Stimulated activated CD4-positive, alpha-beta T cell treated with anti-CD3 and anti-CD28 coated beads, Interleukin-2, amount 100 ng/mL, for 4 hours (primary cell): Measurements from ENCODE around the gene PRKCQ.
"Not testable (repeated sequence)": the region's sequence is repeated elsewhere in the genome, so short reads cannot be mapped to it uniquely, and the experiment has no call there.

Experiments used
- DNase-seq: peaks from one replicate; pipeline ENCODE4 v3.0.0-alpha.2; 2020; ENCODE audit warnings: low read depth

PRKCQ gene

DNA sequence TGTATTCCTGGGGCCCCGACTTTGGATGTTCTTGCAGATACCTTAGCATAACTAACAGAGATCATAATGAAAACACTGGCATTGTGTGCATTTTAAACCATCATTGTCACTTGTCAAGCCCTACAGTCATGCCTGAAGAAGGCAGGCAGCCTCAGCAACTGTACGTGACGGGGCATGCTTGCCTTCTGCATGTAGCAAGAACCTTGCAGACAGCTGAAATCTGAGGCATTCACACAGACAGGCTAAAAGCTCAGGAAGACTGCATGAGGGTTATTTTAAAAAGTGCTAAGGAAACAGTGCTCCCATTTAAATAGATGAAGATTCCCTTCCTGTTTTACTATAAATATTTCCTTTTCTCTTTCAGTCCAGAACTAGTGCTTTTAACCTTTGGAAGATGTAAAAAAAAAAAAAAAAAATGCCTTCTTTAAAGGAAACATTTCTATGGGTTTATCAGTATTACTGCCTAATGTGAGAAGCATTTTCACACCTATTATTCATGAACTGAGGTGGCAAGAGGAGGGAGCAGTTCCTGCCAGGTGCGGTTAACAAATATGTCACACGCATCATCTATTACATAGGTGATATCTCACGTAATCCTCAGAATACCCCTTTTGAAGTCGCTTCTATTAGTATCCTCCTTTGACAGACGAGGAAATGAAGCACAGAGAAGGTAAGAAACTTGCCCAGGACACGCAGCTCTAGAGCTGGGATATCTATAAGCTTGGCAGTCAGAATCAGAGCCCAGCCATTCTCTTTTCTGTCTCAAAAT, 88.1 kb downstream of the PRKCQ start:
- no peak for DNase-seq

DNA sequence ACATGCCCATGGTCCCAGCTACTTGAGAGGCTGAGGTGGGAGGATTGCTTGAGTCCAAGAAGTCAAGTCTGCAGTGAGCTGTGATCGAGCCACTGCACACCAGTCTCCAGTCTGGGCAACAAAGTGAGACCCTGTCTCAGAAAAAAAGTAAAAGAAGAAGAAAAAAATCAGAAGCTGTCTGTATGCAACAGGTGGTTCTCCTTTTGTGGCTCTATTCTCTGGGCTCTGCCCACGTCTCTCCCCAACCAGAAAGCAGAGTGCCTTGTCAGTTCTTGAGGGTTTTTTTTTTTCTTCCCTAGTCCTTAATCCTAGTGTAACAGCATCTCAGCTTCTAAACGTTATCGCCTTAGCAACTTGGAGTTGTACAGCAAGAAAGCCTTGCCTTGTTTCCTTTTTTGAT, 89.5 kb downstream of the PRKCQ start:
- no peak for DNase-seq

DNA sequence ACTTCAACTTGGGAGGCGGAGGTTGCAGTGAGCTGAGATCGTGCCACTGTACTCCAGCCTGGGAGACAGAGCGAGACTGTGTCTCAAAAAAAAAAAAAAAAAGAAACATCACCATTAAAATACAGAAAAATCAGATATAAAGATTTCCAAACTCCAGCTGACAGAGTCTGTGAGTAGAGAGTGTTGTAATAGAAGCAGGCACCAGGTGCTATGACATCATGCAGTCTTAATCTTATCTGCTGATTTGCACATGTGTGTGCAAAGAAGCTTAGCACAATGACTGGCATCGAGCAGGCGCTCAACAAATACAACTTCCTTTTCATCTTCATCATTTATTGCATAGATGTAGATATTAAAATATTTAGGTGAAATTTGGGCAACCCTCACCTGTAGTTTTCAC, 92.2 kb downstream of the PRKCQ start:
- no peak for DNase-seq

GRCh38 chr10:6486309-6486708, 93.8 kb downstream of the PRKCQ start:
- DNase-seq = no peak

- DNase-seq = no peak
These were observed 97.2 kb downstream of the PRKCQ start for GRCh38 chr10:6482737-6483357.

GRCh38 chr10:6478722-6479121, 101.4 kb downstream of the PRKCQ start:
- no peak for DNase-seq

DNA sequence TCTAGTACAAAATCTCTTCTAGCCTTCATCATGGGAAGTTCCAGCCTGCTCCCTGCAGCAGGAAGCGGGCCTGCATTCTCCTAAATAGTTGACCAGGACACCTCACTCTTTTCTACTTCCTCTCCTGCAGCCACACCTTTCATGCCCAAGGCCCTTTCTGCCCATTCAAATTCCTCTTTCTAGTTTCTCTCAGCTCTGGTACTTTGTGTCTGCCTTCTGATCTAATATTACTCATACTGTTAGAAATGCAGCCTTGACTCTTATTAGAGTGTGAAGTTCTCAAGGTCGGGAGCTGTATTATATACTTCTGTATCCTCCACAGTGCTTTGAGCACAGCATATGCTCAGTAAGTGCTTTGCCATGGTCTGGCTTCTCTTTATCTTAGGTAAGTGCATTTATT, 103.1 kb downstream of the PRKCQ start:
- DNase-seq = no peak

- DNase-seq = no peak
These were observed 105.2 kb downstream of the PRKCQ start for GRCh38 chr10:6474871-6475270.

DNA sequence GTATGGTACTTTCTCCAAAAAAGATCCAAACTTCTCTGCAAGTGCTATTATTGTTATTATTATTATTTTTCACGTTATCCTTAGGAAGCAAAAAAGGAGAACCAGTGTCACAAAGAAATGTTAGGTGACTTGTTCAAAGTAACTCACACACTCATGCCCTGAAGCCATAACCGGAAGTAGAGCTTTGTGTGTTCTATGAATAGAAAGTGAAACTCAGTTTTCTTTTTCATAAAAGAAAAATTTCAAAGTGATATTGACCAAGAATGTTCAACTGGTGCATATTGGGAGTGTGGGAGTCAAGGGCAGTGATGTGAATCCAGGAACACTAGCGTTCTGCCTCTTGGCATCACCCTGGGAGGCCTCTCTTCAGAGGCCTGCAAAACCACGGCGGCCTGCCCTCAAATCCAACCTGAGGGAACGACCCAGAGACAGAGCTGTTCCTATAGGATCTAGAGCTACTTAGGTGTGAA, 106.1 kb downstream of the PRKCQ start:
- no peak for DNase-seq

DNA sequence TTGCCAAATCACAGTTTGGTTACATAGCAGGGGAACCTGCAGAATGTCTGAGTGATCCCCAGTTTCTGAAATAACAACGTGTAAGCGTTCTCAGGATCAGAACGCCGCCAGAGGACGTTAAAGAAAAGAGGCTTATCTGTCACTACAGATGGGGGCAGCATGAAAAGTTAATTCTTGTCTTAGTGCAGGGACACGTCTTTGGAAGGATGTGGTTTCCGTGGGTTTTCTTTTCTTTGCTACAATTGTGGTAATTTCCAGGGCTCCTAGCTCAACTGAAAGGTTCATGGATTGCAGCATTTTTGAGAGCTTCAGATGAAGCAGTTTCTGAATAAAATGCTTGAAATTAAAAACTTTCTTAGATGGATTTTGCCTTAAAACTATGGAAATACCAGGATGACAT, 106.6 kb downstream of the PRKCQ start:
- peak; percentile 36 for DNase-seq

- DNase-seq = not testable (repeated sequence)
These were observed 107.4 kb downstream of the PRKCQ start for GRCh38 chr10:6472710-6473005.

DNA sequence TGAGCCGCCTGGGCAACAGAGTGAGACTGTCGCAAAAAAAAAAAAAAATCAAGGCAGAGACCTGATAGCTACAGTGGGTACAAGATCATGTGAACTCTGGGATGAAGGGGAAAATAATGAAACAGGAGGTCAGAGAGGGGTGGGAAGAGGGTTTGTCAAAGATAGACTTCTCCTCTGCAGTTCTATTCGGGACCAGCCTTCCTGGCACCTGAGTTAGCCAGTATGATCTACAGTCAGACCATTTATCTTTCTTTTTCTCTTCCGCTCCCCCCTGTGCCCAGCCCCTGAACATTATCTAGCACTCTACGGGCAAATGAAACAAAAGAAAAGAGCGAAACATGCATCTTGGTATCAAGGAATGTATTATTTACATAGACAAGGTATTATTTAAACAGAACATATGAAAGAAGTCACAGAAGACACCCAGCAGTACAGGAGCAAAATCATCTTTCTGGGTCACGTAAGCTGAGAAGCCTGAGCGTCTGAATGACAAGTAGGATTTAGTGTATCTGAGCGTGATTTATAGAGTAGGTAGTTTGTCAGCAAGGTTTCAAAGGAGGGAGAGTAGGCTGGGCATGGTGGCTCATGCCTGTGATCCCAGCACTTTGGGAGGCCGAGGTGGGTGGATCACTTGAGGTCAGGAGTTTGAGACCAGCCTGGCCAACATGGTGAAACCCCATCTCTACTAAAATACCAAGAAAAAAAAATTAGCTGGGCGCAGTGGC, 109.0 kb downstream of the PRKCQ start:
- DNase-seq = no peak

- no peak for DNase-seq
These were observed 110.4 kb downstream of the PRKCQ start for GRCh38 chr10:6469661-6470060.

DNA sequence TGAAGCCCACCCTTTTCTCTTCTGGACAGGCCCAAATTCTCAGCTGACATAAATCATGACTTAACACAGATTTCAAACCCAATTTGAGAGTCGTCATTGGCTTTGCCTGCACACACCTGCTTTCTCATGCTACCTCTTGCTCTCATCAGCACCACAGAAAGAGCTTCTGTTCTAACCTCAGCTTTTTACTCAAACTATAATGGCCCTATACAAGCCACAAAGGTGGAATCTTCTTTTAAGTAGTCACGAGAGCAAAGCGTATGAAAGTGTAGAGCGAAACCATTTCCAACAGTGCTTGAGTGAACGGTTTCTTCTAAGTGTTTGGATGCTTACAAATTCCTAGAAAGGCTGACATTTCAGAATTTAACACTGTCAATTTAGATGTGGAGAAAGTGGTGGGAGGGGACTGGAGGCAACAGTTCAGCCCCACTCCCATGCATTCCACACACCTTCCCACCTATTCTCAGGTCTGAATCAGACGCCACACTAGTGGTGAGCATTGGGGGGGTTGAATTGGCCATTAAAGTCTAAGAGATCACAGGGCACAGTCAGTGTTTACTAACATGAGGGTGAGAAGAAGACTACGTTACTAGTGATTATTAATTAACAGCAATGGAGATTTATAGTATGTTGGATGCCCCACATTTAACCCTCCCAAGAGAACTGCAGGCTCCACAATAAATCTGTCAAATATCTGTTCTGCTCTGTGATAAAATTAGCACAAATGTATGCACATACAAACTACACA, 114.0 kb downstream of the PRKCQ start:
- no peak for DNase-seq

DNA sequence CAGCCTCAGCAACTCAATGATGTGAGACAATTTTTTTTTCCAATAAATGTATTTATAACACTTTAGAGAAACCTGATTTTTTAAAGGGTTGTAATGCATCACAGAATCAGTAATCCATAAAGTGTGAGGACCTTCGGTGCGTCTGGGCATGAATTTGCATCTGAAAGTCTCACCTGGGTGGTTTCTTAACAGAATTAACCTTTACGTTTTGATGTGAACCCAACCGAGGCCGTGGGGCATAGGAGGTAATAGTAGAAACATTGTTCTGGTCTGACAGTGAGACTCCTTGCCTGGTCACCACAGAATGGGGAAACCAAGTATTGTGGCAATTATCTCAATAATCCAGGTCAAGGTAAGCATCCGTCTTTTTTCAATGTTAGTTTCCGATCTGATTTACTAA, 114.6 kb downstream of the PRKCQ start:
- DNase-seq = no peak

DNA sequence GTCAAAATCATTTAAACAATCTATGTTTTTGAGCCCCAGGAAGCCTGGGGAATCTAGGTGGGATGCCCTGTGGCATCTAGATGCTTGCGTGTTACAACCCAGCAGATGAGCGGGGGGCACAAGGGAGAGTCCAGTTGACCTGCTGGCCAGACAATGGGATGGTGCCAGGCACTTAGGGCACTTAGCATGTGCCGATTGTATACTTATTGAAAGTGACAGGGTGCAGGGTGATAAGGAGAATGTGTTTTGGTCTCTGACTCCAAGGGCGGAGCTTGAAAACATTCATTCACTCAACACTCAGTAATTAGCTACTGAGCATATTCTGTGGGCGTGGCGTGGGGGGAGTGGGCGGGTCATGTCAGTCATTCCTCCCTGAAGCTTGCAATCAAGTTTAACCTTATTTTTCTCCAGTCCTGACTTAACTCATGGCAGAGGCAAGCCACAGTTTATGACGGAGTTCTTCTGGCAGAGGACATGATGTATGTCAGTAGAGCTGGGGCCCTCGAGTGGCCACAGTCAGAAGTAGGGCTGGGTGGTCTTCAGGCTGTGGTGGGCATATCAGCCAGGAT, 115.1 kb downstream of the PRKCQ start:
- peak; percentile 16 for DNase-seq

- no peak for DNase-seq
These were observed 116.7 kb downstream of the PRKCQ start for GRCh38 chr10:6463366-6463765.

GRCh38 chr10:6461961-6462360, 118.1 kb downstream of the PRKCQ start:
- no peak for DNase-seq

GRCh38 chr10:6460861-6461409, 119.1 kb downstream of the PRKCQ start:
- no peak for DNase-seq

- DNase-seq = no peak
These were observed 121.3 kb downstream of the PRKCQ start for GRCh38 chr10:6458814-6459213.

DNA sequence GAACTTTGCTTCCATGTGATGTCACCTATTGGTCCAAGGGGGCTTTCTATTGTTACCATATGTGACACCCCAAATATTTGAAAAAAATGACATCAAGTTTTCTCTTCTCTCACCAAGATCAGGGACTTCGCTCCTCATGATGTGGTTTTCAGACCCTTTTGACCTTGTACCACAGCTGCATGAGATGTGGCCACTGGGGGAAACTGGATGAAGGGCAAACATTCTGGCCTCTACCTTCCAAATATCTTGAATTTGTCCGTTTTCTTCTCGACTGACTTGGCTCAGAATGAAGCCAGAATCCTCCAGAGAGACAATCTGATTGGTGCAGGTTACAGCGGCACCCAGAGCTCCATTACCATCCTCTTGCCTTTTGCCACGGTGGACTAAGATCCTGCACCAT, 122.7 kb downstream of the PRKCQ start:
- no peak for DNase-seq

DNA sequence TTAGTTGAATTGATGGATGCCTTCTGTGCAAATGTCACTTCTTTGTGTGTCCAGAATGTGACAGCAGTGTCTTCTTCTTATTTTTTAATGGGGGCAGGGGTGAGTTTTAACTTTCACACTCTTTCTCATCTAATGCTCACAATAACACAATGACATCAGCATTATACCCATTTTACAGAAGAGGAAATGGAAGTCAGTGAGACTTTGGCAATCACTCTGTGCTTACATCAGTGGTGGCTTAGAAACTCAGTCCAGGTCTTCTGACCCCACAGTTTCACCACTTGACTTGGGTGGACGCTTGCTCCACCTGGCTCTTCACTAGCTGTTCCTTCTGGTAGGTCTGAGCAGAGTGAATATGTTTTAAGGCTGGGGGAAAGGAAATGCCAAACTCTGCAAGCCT, 124.0 kb downstream of the PRKCQ start:
- no peak for DNase-seq
